ENCODE measurements around the gene LYPLA2. TPM values are rescaled to one million over a fixed set of nuclear protein-coding genes. Genes with fewer than 3 reads are reported as not detected.

The LYPLA2 gene
- total and polyA plus RNA-seq, 2 of the 8 experiments (the other 6 are each of a cell fraction or from before 2014, with no cell fraction given), result 138 to 211 TPM

- H3K23me2 ChIP-seq (ENCODE audit: low read depth, low read length), result no peaks in the 10 kb centered on the region
- H3K9me3 ChIP-seq (ENCODE audit: insufficient read depth in 2 of 2, low read depth in 1 of 2, low read length in 1 of 2), result no peaks in the 10 kb centered on the region
- no peak overlapping the region for H2BK12ac ChIP-seq (ENCODE audit: low read depth, low read length)
- no peak overlapping the region for H3K23ac ChIP-seq (ENCODE audit: insufficient read length)
- no peak overlapping the region for H3K56ac ChIP-seq (replicated peaks; ENCODE audit: insufficient read length, low read depth, low read length)
- FAIRE-seq, result no peak
- no peaks in the 10 kb centered on the region for H3K27me3 ChIP-seq (replicated peaks in 1 of 4; ENCODE audit: control insufficient read depth in 3 of 4, extremely low read depth in 1 of 4, insufficient read depth in 3 of 4, low read length in 3 of 4)
- no peak overlapping the region for H2BK15ac ChIP-seq (ENCODE audit: low read length)
- H3K4ac ChIP-seq (replicated peaks; ENCODE audit: insufficient read length, low read depth, low read length), result no peak overlapping the region
- peaks cover 4% of the 10 kb centered on the region; the same call in 1 of the 2 replicates for H3K79me1 ChIP-seq (ENCODE audit: low read depth, low read length)
- H3K27ac ChIP-seq (ENCODE audit: low read depth, low read length), result no peak overlapping the region
- ChIA-PET CTCF (ENCODE audit: partially characterized antibody) (interaction anchor here (0.6 to 1.1 kb wide), 5 partner anchors 11 to 1227 kb away, joined by 3 to 5 read pairs (median 3); partner anchors contain the start of gene FUCA1), POLR2A (ENCODE audit: partially characterized antibody) (interaction anchor here (1.8 kb wide), 1 partner anchor 10 kb away, joined by 4 read pairs; no protein-coding TSS in a partner anchor)
- H3K79me2 ChIP-seq (ENCODE audit: control insufficient read depth in 1 of 2, insufficient read depth in 2 of 2, low read length in 2 of 2), result no peaks in the 10 kb centered on the region
- H4K8ac ChIP-seq (ENCODE audit: extremely low read depth, insufficient read depth, low read length), result no peak overlapping the region
- no peak overlapping the region for H3K14ac ChIP-seq (ENCODE audit: insufficient read length)
- H2BK120ac ChIP-seq (replicated peaks; ENCODE audit: low read depth, low read length), result no peak overlapping the region
- no peak overlapping the region for H4K91ac ChIP-seq (replicated peaks; ENCODE audit: insufficient read length, low read length)
- no peak overlapping the region for H3K4me2 ChIP-seq (ENCODE audit: insufficient read depth in 1 of 2, low read depth in 2 of 2, low read length in 2 of 2)
- no peak overlapping the region for H2BK5ac ChIP-seq (ENCODE audit: low read depth, low read length)
- H3K18ac ChIP-seq (ENCODE audit: extremely low read depth, low read length), result no peak overlapping the region
- no peak overlapping the region for H3K9ac ChIP-seq (replicated peaks in 1 of 4; ENCODE audit: extremely low read depth in 1 of 4, low read depth in 3 of 4, low read length in 3 of 4)
- H2AFZ ChIP-seq (ENCODE audit: low read length), result no peak overlapping the region
- no peak for DNase-seq (ENCODE audit: low read depth in 1 of 2, low spot score in 2 of 2)
- 96% methylated on average over 4 of the region's 4 CpGs; no CpG with 5 or more reads in 1 of the 2 experiments for WGBS, 2 experiments (ENCODE audit: extremely low coverage in 1 of 2, insufficient coverage in 1 of 2, insufficient read length in 1 of 2, insufficient replicate concordance in 2 of 2, low coverage in 1 of 2, low lambda C conversion rate in 2 of 2, missing lambda C conversion rate in 1 of 2)
- H3K4me3 ChIP-seq (ENCODE audit: extremely low read depth in 1 of 4, insufficient read depth in 2 of 4, low read depth in 3 of 4, low read length in 4 of 4), result no peak overlapping the region
- H2AK5ac ChIP-seq (ENCODE audit: low read depth, low read length), result no peak overlapping the region
- H4K20me1 ChIP-seq (replicated peaks in 1 of 2; ENCODE audit: control insufficient read depth in 1 of 2, insufficient read depth in 2 of 2, low read length in 2 of 2), result peaks cover 5 to 17% of the 10 kb centered on the region in 2 experiments
- no peak overlapping the region for H4K5ac ChIP-seq (ENCODE audit: insufficient read length, low read depth, low read length)
- H2BK20ac ChIP-seq (ENCODE audit: low read length), result no peak overlapping the region
- no peaks in the 10 kb centered on the region for H3K4me1 ChIP-seq (replicated peaks in 1 of 4; ENCODE audit: control insufficient read depth in 3 of 4, insufficient read depth in 4 of 4, low read length in 3 of 4)
- peaks cover 30 to 72% (median 57%) of the 10 kb centered on the region in 4 experiments for H3K36me3 ChIP-seq (ENCODE audit: control insufficient read depth in 2 of 4, insufficient read depth in 4 of 4, low read length in 3 of 4)
Measured at GRCh38 chr1:23759277-23759676, 31.7 kb upstream of the LYPLA2 start.

All from H1 (cell line).